Stomach (tissue), 9 donors: ENCODE measurements around the gene SPNS1. TPM values are rescaled to one million over a fixed set of nuclear protein-coding genes. Genes with fewer than 3 reads are reported as not detected.

Experiments used
- DNase-seq, 2 donors: peaks; one replicate each; pipeline versions ENCODE4 v3.0.0 to v3.0.0-alpha.2; 2013 to 2019
- H3K27ac ChIP-seq, 5 donors: fragments of 200-600 bp in 4 of 5; sonication (generic) in 4 of 5; one replicate each; pipeline ENCODE4 v1.5.1; 2013 to 2019; ENCODE audit warnings: mild to moderate bottlenecking in 1 of 5, moderate library complexity in 1 of 5
- H3K27me3 ChIP-seq, 3 donors: fragments of 200-600 bp; sonication (generic); one replicate each; pipeline ENCODE4 v1.5.1; 2017 to 2019; ENCODE audit warnings: mixed run types in 1 of 3
- H3K36me3 ChIP-seq, 4 donors: fragments of 200-600 bp; sonication (generic); 1 replicate in 3 of 4; 2 replicates in 1 of 4; pipeline ENCODE4 v1.5.1; 2016 to 2019
- H3K4me1 ChIP-seq, 4 donors: fragments of 200-600 bp; sonication (generic); one replicate each; pipeline ENCODE4 v1.5.1; 2016 to 2019
- H3K4me3 ChIP-seq, 4 donors: fragments of 200-600 bp; sonication (generic) in 3 of 4; one replicate each; pipeline ENCODE4 v1.5.1; 2016 to 2019; ENCODE audit warnings: mild to moderate bottlenecking in 1 of 4
- H3K9me3 ChIP-seq, 4 donors: fragments of 200-600 bp; sonication (generic); one replicate each; pipeline ENCODE4 v1.5.1; 2016 to 2019
- EP300 ChIP-seq: sonication (generic); formaldehyde crosslinking; IDR thresholded peaks from one replicate; pipeline ENCODE4 v1.6.1; 2017; ENCODE audit warnings: antibody characterized with exemption
- POLR2A ChIP-seq, 4 donors: fragments of 450-650 bp; IDR thresholded peaks; one replicate each; pipeline ENCODE4 v1.6.1; 2016; ENCODE audit warnings: antibody characterized with exemption in 4 of 4, control low read depth in 2 of 4, mild to moderate bottlenecking in 1 of 4, moderate library complexity in 1 of 4
- POLR2AphosphoS5 ChIP-seq, 3 donors: sonication (generic); formaldehyde crosslinking; IDR thresholded peaks; one replicate each; pipeline ENCODE4 v1.6.1; 2016; ENCODE audit warnings: antibody characterized with exemption in 3 of 3
- WGBS, 5 donors: extraction: QIAGEN DNeasy Blood & Tissue Kit in 3 of 5; methylation state at CpG; one replicate each; pipeline versions ENCODE4 v1.1.5 to v1.1.7; 2013 to 2018; 5-methylcytosine and 5-hydroxymethylcytosine counted together
- intact Hi-C: fragments of 100-400 bp; cut with DNase I; formaldehyde crosslinking; loops from one replicate; pipeline ENCODE4 v1.15.1; 2023; ENCODE audit warnings: low total_unique reads
- polyA plus RNA-seq, 3 donors: library from polyadenylated mRNA; stranded (reverse); fragments of 200-250 nt; gene quantifications; one replicate each; pipeline ENCODE4 v1.2.3, GENCODE V29; 2013
- total RNA-seq, 5 donors: library from RNA; depleted of rRNA; stranded (reverse); fragments of >200 nt; gene quantifications; one replicate each; pipeline versions ENCODE4 v1.1.0 to v1.2.3, GENCODE V29; 2014 to 2016
- TF ChIP-seq, protein P1 (sequence below), 7 experiments: fragments of 450-650 bp in 4 of 7; fragments of 200-600 bp in 3 of 7; sonication (generic) in 3 of 7; IDR thresholded peaks; one replicate each; pipeline ENCODE4 v1.5.1; 2016 to 2019; ENCODE audit warnings: antibody characterized with exemption in 7 of 7, control low read depth in 2 of 7, mild to moderate bottlenecking in 1 of 7
- donor health status: healthy with polysubstance abuse.
- donor health status: Bipolar disorder and iron deficiency.
- donor health status: healthy.

SPNS1 gene
- total and polyA plus RNA-seq, 8 donors = 6.1 to 48.3 (median 20.3) TPM

DNA sequence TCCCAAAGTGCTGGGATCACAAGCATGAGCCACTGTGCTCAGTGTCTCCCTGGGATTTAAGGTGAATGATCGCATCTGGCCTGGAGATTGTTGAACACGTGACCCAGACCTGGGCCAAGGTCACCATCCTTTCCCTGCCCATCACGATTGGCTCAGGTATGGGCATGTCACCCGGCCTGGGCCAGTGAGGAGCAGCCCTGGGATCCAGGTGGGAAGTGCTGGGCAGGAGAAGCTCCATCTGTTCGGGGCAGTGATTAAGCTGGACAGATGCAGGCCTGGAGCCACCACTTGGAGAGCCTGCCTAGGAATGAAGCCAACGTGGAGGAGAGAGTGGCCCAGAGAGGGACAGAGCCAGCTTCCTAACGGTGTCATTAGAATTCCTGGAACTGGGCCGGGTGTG, 17.1 kb downstream of the SPNS1 start:
- H3K9me3 ChIP-seq = peaks cover 0 to 7% (median 3%) of the 10 kb centered on the region in 4 donors
- H3K27ac ChIP-seq = no peak overlapping the region
- peaks cover 14 to 41% (median 40%) of the 10 kb centered on the region in 4 donors for H3K36me3 ChIP-seq
- H3K4me3 ChIP-seq = no peak overlapping the region
- intact Hi-C loops = no loop called here
- TF ChIP-seq POLR2AphosphoS5 (IDR thresholded peaks at IDR 0.05) (no peak), EP300 (no peak), POLR2A (IDR thresholded peaks at IDR 0.05) (no peak)
- TF ChIP-seq, protein P1, sequence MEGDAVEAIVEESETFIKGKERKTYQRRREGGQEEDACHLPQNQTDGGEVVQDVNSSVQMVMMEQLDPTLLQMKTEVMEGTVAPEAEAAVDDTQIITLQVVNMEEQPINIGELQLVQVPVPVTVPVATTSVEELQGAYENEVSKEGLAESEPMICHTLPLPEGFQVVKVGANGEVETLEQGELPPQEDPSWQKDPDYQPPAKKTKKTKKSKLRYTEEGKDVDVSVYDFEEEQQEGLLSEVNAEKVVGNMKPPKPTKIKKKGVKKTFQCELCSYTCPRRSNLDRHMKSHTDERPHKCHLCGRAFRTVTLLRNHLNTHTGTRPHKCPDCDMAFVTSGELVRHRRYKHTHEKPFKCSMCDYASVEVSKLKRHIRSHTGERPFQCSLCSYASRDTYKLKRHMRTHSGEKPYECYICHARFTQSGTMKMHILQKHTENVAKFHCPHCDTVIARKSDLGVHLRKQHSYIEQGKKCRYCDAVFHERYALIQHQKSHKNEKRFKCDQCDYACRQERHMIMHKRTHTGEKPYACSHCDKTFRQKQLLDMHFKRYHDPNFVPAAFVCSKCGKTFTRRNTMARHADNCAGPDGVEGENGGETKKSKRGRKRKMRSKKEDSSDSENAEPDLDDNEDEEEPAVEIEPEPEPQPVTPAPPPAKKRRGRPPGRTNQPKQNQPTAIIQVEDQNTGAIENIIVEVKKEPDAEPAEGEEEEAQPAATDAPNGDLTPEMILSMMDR (IDR thresholded peaks at IDR 0.05) = no peak
- WGBS, 5 donors = 65 to 72% (median 69%) methylated on average over 7 to 8 of the region's 8 CpGs
- no peak for DNase-seq
- H3K27me3 ChIP-seq = no peaks in the 10 kb centered on the region
- no peaks in the 10 kb centered on the region for H3K4me1 ChIP-seq

DNA sequence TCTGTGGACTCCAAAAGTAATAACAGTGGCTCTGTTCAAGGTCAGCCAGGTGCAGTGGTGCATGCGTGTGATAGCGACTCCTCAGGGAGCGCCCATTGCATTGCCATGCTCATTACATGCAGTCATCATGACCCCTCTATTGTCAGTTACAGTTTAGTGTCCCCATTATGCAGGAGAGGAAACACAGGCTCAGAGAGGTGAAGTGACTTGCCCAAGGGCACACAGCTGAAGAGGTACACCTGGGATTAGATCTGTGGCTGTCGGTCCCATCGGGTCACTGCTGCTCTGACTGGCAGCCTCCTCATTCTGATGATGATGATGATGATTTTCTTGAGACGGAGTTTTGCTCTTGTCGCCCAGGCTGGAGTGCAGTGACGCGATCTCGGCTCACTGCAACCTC, 17.9 kb downstream of the SPNS1 start:
- H3K27ac ChIP-seq = no peak overlapping the region
- TF ChIP-seq POLR2A (IDR thresholded peaks at IDR 0.05) (no peak), POLR2AphosphoS5 (IDR thresholded peaks at IDR 0.05) (no peak), EP300 (no peak)
- TF ChIP-seq, protein P1 (IDR thresholded peaks at IDR 0.05) = no peak
- WGBS, 5 donors = 88 to 94% (median 93%) methylated on average over 10 of the region's 10 CpGs
- intact Hi-C loops = no loop called here
- H3K36me3 ChIP-seq = peaks cover 7 to 33% (median 32%) of the 10 kb centered on the region in 4 donors
- no peaks in the 10 kb centered on the region for H3K4me1 ChIP-seq
- no peaks in the 10 kb centered on the region for H3K9me3 ChIP-seq
- DNase-seq = no peak
- H3K4me3 ChIP-seq = no peak overlapping the region
- H3K27me3 ChIP-seq = no peaks in the 10 kb centered on the region

DNA sequence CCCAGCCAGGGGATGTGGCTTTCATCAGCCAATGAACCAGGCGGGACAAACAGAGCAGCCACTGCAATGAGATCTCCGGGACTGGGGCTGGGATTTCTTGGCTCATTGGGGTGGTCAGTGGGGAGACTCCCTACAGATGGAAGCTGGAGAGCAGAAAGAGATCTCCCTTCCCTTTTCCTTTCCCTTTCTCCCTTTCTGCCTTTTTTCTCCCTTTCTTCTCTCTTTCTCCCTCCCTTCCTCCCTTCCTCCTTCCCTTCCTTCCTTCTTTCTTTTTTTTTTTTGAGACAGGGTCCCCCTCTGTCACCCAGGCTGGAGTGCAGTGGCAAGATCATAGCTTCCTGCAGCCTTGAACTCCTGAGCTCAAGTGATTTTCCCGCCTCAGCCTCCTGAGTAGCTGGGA, 24.3 kb downstream of the SPNS1 start:
- WGBS, 5 donors = 67 to 90% (median 79%) methylated on average over 3 of the region's 3 CpGs

DNA sequence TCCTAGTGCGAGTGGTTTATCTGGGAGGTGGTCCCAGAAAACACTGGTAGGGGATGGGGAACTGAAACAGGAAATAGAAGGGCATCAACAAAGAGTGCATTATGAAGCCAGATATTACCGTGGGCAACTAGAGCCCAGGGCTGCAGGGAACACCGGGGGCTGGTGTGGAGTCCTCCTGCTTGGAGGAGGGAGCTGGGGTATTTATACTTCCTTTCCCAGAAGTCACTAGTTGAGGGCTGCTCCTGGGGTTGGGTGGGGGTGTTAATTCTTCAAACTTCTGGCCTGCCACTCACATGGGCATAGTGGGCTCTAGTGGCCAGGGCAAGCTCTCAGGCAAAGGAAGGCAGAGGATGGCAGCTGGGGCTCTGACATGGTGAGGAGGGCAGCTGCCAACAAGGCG, 25.0 kb downstream of the SPNS1 start:
- intact Hi-C loops = no loop called here
- Histone ChIP-seq H3K27ac (no peak overlapping the region), H3K36me3 (no peaks in the 10 kb centered on the region), H3K4me1 (no peaks in the 10 kb centered on the region), H3K9me3 (no peaks in the 10 kb centered on the region), H3K4me3 (no peak overlapping the region), H3K27me3 (no peaks in the 10 kb centered on the region)
- TF ChIP-seq POLR2AphosphoS5 (IDR thresholded peaks at IDR 0.05) (no peak), EP300 (no peak), POLR2A (IDR thresholded peaks at IDR 0.05) (no peak)
- TF ChIP-seq, protein P1 (IDR thresholded peaks at IDR 0.05) = no peak
- DNase-seq = no peak
- WGBS, 5 donors = 65 to 76% (median 72%) methylated on average over 4 of the region's 4 CpGs

More for the DNA sequence above, 24.3 kb downstream of the SPNS1 start:
- TF ChIP-seq, protein P1 (IDR thresholded peaks at IDR 0.05) = no peak
- no peak for TF ChIP-seq POLR2AphosphoS5 (IDR thresholded peaks at IDR 0.05)
- TF ChIP-seq POLR2A (IDR thresholded peaks at IDR 0.05) = no peak
- TF ChIP-seq EP300 = no peak
- DNase-seq = no peak
- Histone ChIP-seq H3K9me3 (no peaks in the 10 kb centered on the region), H3K4me1 (no peaks in the 10 kb centered on the region), H3K27me3 (no peaks in the 10 kb centered on the region), H3K36me3 (no peaks in the 10 kb centered on the region), H3K4me3 (no peak overlapping the region), H3K27ac (no peak overlapping the region)
- intact Hi-C loops = no loop called here
